GM19043 (cell line): ENCODE results near the gene MACF1.
"Not testable (repeated sequence)": the region's sequence is repeated elsewhere in the genome, so short reads cannot be mapped to it uniquely, and the experiment has no call there.

Experiments
- ATAC-seq: cut with Tn5 transposase; IDR thresholded peaks from one replicate; pipeline ENCODE4 v1.9.1; 2021; ENCODE audit warnings: low read depth; ENCODE audit not compliant: unreplicated experiment

MACF1 gene

GRCh38 chr1:39478126-39478915 lies 273.8 kb downstream of the MACF1 start:
- ATAC-seq = no peak

- no peak for ATAC-seq
Observed at GRCh38 chr1:39481289-39481688, 276.8 kb downstream of the MACF1 start.

GRCh38 chr1:39483276-39483675 lies 278.8 kb downstream of the MACF1 start:
- ATAC-seq = no peak

- ATAC-seq = no peak
Observed at GRCh38 chr1:39484564-39484963, 280.1 kb downstream of the MACF1 start.

GRCh38 chr1:39485046-39485803 lies 280.7 kb downstream of the MACF1 start:
- ATAC-seq = no peak

- no peak for ATAC-seq
Observed at GRCh38 chr1:39488012-39488545, 283.6 kb downstream of the MACF1 start.

- ATAC-seq = no peak
Observed at GRCh38 chr1:39488793-39489566, 284.5 kb downstream of the MACF1 start.

- ATAC-seq = no peak
Observed at GRCh38 chr1:39489567-39490239, 285.2 kb downstream of the MACF1 start.

- no peak for ATAC-seq
Observed at GRCh38 chr1:39490596-39491145, 286.2 kb downstream of the MACF1 start.

- ATAC-seq = peak; percentile 45
Observed at GRCh38 chr1:39491146-39491921, 286.8 kb downstream of the MACF1 start, which contains the start of gene BMP8A. TSS of gene BMP8A (plus strand) at chr1:39491636. CDS start at chr1:39491992, 356 bp downstream.

GRCh38 chr1:39492118-39493042 lies 287.9 kb downstream of the MACF1 start:
- not testable (repeated sequence) for ATAC-seq

- not testable (repeated sequence) for ATAC-seq
Observed at GRCh38 chr1:39493043-39493810, 288.7 kb downstream of the MACF1 start.

- no peak for ATAC-seq
Observed at GRCh38 chr1:39494671-39495410, 290.3 kb downstream of the MACF1 start.

GRCh38 chr1:39496520-39496919 lies 292.0 kb downstream of the MACF1 start:
- not testable (repeated sequence) for ATAC-seq

- ATAC-seq = no peak
Observed at GRCh38 chr1:39497585-39497984, 293.1 kb downstream of the MACF1 start.

- not testable (repeated sequence) for ATAC-seq
Observed at GRCh38 chr1:39498096-39498710, 293.7 kb downstream of the MACF1 start.
